ENCODE measurements around the gene EEPD1.
"Not testable (repeated sequence)": the region's sequence is repeated elsewhere in the genome, so short reads cannot be mapped to it uniquely, and the experiment has no call there.

The EEPD1 gene

DNA sequence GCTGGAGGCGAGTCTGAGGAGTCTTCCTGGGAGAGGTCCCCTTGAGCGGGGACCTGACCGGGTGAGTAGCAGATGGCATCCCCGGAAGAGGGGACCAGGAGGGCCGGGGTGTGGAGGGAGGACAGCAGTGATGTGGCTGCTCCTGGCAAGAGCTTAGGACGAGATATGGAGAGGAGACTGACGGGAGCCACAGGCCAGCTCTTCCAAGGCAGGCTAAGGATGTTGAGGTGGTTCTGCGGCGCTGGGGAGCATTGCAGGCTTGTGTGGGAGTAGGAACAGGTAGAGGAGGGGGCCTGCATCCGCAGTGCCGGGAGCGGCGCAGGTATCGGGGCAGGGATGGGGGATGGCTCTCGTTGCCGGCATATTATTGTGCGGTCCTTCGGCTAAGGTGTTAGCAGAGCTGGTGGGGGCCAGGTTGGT is 159.9 kb downstream of the EEPD1 start:
- Mint-ChIP-seq H3K4me3 (no peak overlapping the region), H3K36me3 (ENCODE audit: low read depth) (no peaks in the 10 kb centered on the region), H3K9me3 (no peaks in the 10 kb centered on the region), H3K4me1 (ENCODE audit: low read depth) (no peaks in the 10 kb centered on the region), H3K27ac (no peak overlapping the region), H3K27me3 (ENCODE audit: low read depth) (no peaks in the 10 kb centered on the region)

DNA sequence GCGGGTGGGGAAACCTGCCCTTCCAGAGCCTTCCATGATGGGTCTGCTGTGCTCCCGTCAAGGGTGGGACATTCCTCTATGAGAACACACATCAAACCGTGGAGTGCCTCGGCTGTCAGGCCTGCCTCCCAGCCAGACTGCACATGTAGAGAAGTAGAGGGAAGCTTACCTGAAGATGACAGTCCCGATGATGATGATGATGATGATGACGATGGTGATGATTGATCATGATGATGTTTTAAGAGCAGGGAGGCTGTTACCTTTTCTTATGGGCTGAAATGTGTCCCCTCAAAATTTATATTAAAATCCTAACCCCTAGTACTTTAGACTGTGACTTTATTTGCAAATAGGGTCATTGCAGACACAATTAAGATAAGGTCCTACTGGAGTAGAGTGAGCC is 160.6 kb downstream of the EEPD1 start:
- Mint-ChIP-seq H3K36me3 (ENCODE audit: low read depth) (no peaks in the 10 kb centered on the region), H3K27me3 (ENCODE audit: low read depth) (no peaks in the 10 kb centered on the region), H3K4me1 (ENCODE audit: low read depth) (no peaks in the 10 kb centered on the region)

DNA sequence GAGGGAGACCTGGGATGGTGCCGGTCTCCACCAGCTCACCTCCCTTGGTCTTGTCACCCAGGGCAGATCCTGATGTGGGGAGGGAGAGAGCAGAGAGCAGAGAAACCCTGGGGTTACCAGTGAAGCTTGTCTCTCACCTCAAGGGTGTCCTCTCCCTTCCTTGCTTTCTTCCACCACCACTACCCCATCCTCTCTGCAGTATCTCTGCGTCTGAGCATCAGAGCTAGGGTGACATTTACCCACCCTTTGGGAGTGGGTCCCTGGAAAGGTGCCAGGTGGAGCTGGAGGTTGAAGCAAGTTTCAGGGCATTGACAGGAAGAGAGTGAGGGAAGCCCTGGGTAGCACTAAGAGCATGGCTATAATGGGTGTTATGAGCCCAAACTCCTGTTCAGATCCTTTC is 161.4 kb downstream of the EEPD1 start:
- no peaks in the 10 kb centered on the region for H3K36me3 Mint-ChIP-seq (ENCODE audit: low read depth)
- H3K4me3 Mint-ChIP-seq: no peak overlapping the region
- no peaks in the 10 kb centered on the region for H3K27me3 Mint-ChIP-seq (ENCODE audit: low read depth)
- H3K27ac Mint-ChIP-seq: no peak overlapping the region
- H3K4me1 Mint-ChIP-seq (ENCODE audit: low read depth): no peaks in the 10 kb centered on the region
- H3K9me3 Mint-ChIP-seq: no peaks in the 10 kb centered on the region

More for the DNA sequence above, 160.6 kb downstream of the EEPD1 start:
- no peak overlapping the region for H3K27ac Mint-ChIP-seq
- no peak overlapping the region for H3K4me3 Mint-ChIP-seq
- H3K9me3 Mint-ChIP-seq: no peaks in the 10 kb centered on the region

DNA sequence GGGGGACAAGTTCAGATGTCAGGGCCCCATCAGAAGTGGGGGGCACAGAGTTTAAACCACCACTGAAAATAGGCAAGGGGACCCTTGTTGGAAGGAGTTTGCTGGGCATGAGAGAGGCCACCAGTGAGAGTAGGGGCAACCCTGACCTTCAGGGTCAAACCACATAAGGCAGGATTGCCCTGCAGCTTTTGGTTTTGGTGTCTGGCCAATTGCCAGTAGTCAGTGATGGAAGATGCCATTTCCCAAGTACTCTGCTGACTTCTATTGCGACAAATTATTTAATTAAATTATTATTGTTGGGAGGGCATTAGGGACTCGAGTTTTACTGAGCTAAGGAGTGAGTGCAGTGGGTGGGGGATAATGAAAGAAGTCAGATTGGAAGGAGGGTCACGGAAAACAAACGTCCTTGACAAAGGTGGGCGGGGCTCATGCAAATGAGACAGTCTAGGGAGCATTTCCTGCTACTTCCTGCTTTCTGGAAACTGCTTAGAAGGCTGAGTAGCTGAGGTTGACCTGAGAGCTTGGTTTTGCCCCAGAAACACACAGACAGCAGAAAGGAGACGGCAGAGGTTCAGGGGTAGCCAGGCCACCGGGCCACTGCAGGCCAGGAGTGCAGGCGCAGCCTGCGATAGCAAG is 162.4 kb downstream of the EEPD1 start:
- H3K4me3 Mint-ChIP-seq: no peak overlapping the region

DNA sequence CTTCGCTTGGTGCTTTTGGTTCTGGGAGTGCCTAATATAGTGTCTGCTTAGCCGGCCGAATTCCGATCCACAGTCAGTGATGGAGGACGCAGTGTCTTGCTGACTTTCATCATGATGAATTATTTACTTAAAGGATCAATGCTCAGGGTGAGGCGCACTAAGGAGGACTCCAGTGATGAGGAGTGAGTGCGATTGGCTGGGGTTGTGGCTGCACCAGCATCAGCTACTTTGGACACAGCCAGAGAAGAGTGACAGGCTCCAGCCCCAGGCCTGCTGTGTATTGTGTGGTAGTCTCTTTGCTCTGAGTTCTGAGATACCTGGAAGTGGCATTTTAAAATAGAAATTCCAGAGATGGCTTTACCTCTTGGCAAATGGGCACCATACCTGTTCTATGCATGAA is 163.3 kb downstream of the EEPD1 start:
- Mint-ChIP-seq H3K27ac (no peak overlapping the region), H3K36me3 (ENCODE audit: low read depth) (no peaks in the 10 kb centered on the region), H3K9me3 (no peaks in the 10 kb centered on the region), H3K4me1 (ENCODE audit: low read depth) (no peaks in the 10 kb centered on the region), H3K27me3 (ENCODE audit: low read depth) (no peaks in the 10 kb centered on the region), H3K4me3 (no peak overlapping the region)

More for the DNA sequence above, 162.4 kb downstream of the EEPD1 start:
- Mint-ChIP-seq H3K9me3 (no peaks in the 10 kb centered on the region), H3K27ac (no peak overlapping the region), H3K27me3 (ENCODE audit: low read depth) (no peaks in the 10 kb centered on the region), H3K36me3 (ENCODE audit: low read depth) (no peaks in the 10 kb centered on the region), H3K4me1 (ENCODE audit: low read depth) (no peaks in the 10 kb centered on the region)

DNA sequence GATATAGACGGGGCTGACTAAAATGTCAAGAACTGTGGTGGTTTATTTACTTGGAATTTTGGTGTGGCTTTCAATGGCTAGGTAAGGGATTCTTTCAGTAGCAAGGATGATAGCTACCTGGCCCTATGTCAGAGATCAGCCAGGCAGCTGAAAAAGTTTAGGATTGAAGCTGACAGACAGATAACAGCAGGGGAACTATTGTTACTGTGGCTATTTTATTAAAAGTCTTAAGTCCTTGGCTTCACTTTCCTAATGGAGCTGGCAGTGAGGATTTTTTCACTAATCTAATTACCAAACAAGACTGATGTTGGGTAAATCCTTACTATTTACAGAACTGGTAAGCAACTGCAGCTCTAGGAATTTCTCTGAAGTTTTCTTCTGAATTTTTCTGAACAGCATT is 164.2 kb downstream of the EEPD1 start:
- no peak overlapping the region for H3K27ac Mint-ChIP-seq
- H3K9me3 Mint-ChIP-seq: no peaks in the 10 kb centered on the region
- no peaks in the 10 kb centered on the region for H3K36me3 Mint-ChIP-seq (ENCODE audit: low read depth)
- H3K4me1 Mint-ChIP-seq (ENCODE audit: low read depth): no peaks in the 10 kb centered on the region
- no peak overlapping the region for H3K4me3 Mint-ChIP-seq
- H3K27me3 Mint-ChIP-seq (ENCODE audit: low read depth): no peaks in the 10 kb centered on the region

DNA sequence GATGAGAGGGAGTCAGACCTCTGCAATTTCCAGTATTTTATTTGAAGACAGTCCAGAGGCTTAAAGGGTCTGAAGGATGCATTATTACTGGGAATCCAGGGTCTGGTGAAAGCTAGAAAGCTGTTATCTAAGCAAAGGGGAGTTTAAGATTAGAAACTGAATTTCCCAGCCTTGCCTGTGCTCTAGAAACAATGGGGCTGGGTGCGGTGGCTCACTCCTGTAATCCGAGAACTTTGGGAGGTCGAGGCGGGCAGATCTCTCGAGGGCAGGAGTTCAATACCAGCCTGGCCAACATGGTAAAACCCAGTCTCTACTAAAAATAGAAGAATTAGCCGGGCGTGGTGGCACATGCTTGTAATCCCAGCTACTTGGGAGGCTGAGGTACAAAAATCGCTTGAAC is 165.1 kb downstream of the EEPD1 start:
- Mint-ChIP-seq H3K4me1 (ENCODE audit: low read depth) (no peaks in the 10 kb centered on the region), H3K9me3 (no peaks in the 10 kb centered on the region), H3K4me3 (no peak overlapping the region), H3K27me3 (ENCODE audit: low read depth) (no peaks in the 10 kb centered on the region), H3K27ac (no peak overlapping the region), H3K36me3 (ENCODE audit: low read depth) (no peaks in the 10 kb centered on the region)

DNA sequence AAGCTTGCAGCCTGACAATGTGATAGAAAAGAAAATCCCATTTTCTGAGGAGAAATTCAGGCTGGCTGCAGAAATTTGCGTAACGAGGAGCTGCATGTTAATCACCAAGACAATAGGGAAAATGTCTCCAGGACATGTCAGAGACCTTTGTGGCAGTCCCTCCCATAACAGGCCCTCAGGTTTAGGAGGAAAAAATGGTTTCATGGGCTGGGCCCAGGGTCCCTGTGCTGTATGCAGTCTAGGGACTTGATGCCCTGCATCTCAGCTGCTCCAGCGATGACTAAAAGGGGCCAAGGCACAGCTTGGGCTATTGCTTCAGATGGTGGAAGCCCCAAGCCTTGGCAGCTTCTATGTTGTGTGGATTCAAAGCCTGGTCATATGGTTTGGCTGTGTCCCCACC is 168.2 kb downstream of the EEPD1 start:
- H3K4me1 Mint-ChIP-seq (ENCODE audit: low read depth); H3K27me3 Mint-ChIP-seq (ENCODE audit: low read depth); H3K36me3 Mint-ChIP-seq (ENCODE audit: low read depth); H3K4me3 Mint-ChIP-seq; H3K9me3 Mint-ChIP-seq; H3K27ac Mint-ChIP-seq: not testable (repeated sequence)

DNA sequence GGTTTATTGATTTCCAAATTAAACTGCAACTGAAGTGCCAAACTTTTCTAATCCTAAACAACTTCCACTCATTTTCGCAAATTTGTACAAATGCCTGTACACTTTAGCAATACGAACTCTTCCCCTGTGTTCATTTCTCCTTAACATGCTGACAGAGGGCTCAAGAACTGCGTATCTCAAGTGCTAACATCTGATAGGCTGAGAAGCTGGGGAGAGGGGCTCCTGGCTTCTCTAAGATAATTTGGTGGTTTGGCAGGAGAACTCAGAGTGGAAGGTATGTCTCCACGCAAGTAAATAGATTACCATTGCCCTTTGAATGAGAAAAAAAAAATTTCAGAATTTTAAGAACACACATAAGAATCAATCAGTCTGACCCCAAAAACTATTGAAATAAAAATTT is 183.3 kb downstream of the EEPD1 start:
- Mint-ChIP-seq H3K9me3 (no peaks in the 10 kb centered on the region), H3K36me3 (ENCODE audit: low read depth) (no peaks in the 10 kb centered on the region), H3K4me3 (no peak overlapping the region), H3K27ac (no peak overlapping the region), H3K27me3 (ENCODE audit: low read depth) (peaks cover 14% of the 10 kb centered on the region), H3K4me1 (ENCODE audit: low read depth) (no peaks in the 10 kb centered on the region)

DNA sequence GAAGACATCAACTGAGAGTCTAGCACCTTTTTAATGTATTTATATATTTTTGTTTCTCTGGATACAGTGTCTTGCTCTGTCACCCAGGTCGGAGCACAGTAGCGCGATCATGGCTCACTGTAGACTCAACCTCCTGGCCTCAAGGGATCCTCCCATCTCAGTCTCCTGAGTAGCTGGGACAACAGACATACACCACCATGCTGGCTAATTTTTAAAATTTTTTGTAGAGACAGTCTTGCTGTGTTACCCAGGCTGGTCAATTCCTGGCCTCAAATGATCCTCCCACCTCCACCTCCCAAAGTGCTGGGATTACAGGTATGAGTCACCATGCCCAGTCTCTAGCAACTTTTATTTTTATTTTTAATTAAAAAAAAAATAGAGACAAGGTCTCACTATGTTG is 185.2 kb downstream of the EEPD1 start:
- H3K27me3 Mint-ChIP-seq (ENCODE audit: low read depth): peaks cover 13% of the 10 kb centered on the region

DNA sequence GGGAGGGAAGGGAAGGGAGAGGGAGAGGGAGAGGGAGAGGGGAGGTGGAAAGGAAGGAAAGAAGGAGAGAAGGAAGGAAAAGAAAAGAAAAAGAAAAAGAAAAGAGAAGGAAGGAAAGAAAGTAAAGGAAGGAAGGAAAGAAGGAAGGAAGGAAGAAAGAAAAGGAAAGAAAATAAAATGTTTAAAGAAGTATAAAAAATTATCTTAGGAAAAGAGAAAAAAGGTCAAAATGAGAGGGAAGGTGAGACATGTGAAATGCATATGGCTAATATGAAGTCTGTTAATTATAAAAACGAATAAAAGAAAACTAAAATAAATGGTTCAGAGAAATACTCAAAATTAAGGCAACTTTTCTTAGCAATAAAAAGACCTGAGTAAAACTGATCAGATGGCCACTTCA is 190.5 kb downstream of the EEPD1 start:
- peaks cover 40% of the 10 kb centered on the region for H3K27me3 Mint-ChIP-seq (ENCODE audit: low read depth)
- H3K4me3 Mint-ChIP-seq: no peak overlapping the region
- H3K36me3 Mint-ChIP-seq (ENCODE audit: low read depth): no peaks in the 10 kb centered on the region
- H3K9me3 Mint-ChIP-seq: no peaks in the 10 kb centered on the region
- no peak overlapping the region for H3K27ac Mint-ChIP-seq
- H3K4me1 Mint-ChIP-seq (ENCODE audit: low read depth): no peaks in the 10 kb centered on the region

More for the DNA sequence above, 185.2 kb downstream of the EEPD1 start:
- no peak overlapping the region for H3K27ac Mint-ChIP-seq
- H3K9me3 Mint-ChIP-seq: no peaks in the 10 kb centered on the region
- H3K4me1 Mint-ChIP-seq (ENCODE audit: low read depth): no peaks in the 10 kb centered on the region
- H3K36me3 Mint-ChIP-seq (ENCODE audit: low read depth): no peaks in the 10 kb centered on the region
- H3K4me3 Mint-ChIP-seq: no peak overlapping the region

DNA sequence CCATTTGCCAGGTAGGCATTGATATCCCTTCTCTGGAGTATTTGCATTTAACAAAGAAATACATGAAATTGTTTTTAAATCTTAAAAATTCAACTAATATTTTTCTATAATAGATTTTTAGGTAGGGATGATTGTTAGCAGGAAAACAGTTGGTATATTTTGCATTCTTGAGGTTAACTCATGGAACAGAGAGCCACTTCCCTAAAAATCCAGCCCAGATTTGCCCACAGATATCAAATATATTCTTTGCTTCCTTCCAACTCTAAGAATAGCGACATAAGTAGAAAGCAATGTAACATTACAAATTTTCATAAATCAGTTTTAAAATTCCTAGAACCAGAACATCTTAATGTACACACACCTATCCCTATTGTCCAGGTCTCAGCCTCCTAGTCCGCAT is 191.6 kb downstream of the EEPD1 start:
- no peak overlapping the region for H3K4me3 Mint-ChIP-seq
- H3K9me3 Mint-ChIP-seq: no peaks in the 10 kb centered on the region
- peaks cover 45% of the 10 kb centered on the region for H3K27me3 Mint-ChIP-seq (ENCODE audit: low read depth)
- H3K27ac Mint-ChIP-seq: no peak overlapping the region
- no peaks in the 10 kb centered on the region for H3K36me3 Mint-ChIP-seq (ENCODE audit: low read depth)
- no peaks in the 10 kb centered on the region for H3K4me1 Mint-ChIP-seq (ENCODE audit: low read depth)

DNA sequence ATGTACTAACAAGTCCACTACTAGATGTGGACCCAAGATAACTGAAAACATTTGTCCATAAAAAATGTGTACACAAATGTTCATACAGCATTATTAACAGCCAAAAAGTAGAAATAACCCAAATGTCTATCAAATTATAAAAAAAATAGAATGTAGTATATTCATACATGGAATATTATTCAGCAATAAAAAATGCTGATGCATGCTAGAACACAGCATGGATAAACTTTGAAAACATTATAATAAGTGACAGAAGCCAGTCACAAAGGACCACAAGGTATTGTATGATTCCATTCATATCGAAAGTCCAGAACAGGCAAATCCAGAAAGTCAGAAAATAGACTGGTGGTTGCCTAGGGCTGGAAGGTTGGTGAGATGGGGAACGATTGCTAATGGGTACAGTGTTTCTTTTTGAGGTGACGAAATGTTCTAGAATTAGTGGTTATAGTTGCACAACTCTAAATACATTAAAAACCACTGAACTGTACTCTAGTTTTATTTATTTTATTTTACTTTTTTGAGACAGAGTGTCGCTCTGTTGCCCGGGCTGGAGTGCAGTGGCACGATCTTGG is 193.3 kb downstream of the EEPD1 start:
- H3K36me3 Mint-ChIP-seq (ENCODE audit: low read depth): no peaks in the 10 kb centered on the region
- H3K4me1 Mint-ChIP-seq (ENCODE audit: low read depth): no peaks in the 10 kb centered on the region
- H3K4me3 Mint-ChIP-seq: no peak overlapping the region
- H3K9me3 Mint-ChIP-seq: no peaks in the 10 kb centered on the region
- peaks cover 41% of the 10 kb centered on the region for H3K27me3 Mint-ChIP-seq (ENCODE audit: low read depth)
- H3K27ac Mint-ChIP-seq: no peak overlapping the region

DNA sequence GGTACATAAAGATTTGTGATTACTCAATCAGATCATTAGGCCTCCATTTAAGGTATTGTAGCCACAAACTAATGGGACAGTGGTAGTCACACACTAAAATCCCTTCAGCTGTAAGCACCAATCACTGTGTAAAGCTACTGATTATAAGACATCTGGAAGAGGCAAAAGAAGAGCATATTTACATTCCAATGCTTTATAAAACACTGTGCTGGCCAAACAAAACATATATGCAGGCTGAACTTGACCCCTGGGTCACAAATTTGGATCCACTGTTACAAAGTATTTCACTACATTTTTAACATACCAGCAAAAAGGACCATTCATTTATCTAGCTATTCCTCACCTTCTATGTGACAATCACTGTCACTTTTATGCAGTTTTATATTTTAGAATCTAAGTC is 195.2 kb downstream of the EEPD1 start:
- H3K27me3 Mint-ChIP-seq (ENCODE audit: low read depth): peaks cover 41% of the 10 kb centered on the region
- H3K9me3 Mint-ChIP-seq: no peaks in the 10 kb centered on the region
- H3K36me3 Mint-ChIP-seq (ENCODE audit: low read depth): no peaks in the 10 kb centered on the region
- no peak overlapping the region for H3K4me3 Mint-ChIP-seq
- no peaks in the 10 kb centered on the region for H3K4me1 Mint-ChIP-seq (ENCODE audit: low read depth)
- H3K27ac Mint-ChIP-seq: no peak overlapping the region

DNA sequence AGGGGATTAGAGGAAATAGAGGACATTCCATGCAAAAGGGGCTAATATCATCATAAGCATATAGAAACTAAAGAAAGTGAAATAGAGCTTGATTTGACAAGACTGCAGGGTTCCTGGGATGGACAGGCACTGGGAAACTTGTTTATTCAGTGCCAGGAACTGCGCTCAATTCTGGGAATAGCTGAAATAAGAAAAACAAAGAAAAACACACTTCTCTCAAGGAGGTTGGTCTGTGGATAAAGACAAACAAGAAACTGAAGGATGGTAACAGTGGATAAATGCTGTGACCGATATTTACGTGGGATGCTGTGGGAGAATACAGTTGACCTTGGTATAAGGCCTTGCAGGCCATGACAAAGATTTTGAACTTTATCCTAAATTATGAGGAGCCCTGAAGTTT is 195.7 kb downstream of the EEPD1 start:
- Mint-ChIP-seq H3K9me3 (no peaks in the 10 kb centered on the region), H3K4me1 (ENCODE audit: low read depth) (no peaks in the 10 kb centered on the region), H3K27ac (no peak overlapping the region), H3K27me3 (ENCODE audit: low read depth) (peaks cover 41% of the 10 kb centered on the region), H3K36me3 (ENCODE audit: low read depth) (no peaks in the 10 kb centered on the region), H3K4me3 (no peak overlapping the region)

DNA sequence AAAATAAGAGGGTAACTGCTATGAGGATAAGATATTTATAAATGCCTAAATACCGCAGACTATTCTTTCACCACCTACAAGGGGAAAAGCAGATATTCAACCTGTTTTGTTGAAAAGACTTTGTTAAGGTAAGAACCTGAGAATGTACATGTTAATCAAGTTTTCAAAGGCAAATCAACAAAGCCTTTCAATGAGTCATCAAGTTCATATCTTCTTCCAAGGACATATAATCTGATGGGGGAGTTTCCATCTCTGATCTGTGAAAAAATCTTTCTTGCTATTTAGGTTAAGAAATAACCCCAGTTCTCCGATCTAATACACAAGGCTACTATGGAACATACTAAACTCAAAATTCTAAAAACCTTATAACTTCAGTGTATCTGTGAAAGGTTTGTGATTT is 196.6 kb downstream of the EEPD1 start:
- Mint-ChIP-seq H3K27me3 (ENCODE audit: low read depth) (peaks cover 44% of the 10 kb centered on the region), H3K9me3 (no peaks in the 10 kb centered on the region)

More for the DNA sequence above, 196.6 kb downstream of the EEPD1 start:
- Mint-ChIP-seq H3K4me3 (no peak overlapping the region), H3K27ac (no peak overlapping the region), H3K4me1 (ENCODE audit: low read depth) (no peaks in the 10 kb centered on the region), H3K36me3 (ENCODE audit: low read depth) (no peaks in the 10 kb centered on the region)
